Measurements from ENCODE around the gene RASL12. TPM values are rescaled to one million over a fixed set of nuclear protein-coding genes. Genes with fewer than 3 reads are reported as not detected.
"Not testable (repeated sequence)": the region's sequence is repeated elsewhere in the genome, so short reads cannot be mapped to it uniquely, and the experiment has no call there.

Gene RASL12
- total and polyA plus RNA-seq, 2 experiments from 2014 or later, result 4.6 to 6.4 TPM

- H3K36me3 ChIP-seq (replicated peaks; ENCODE audit: insufficient read depth, low read depth), result no peaks in the 10 kb centered on the region
- H4K20me1 ChIP-seq (ENCODE audit: insufficient read depth, poor library complexity, severe bottlenecking), result no peaks in the 10 kb centered on the region
- peaks cover 9% of the 10 kb centered on the region for H3K4me1 ChIP-seq (ENCODE audit: insufficient read depth)
- H3K27me3 ChIP-seq, result no peaks in the 10 kb centered on the region
- no peak overlapping the region for H2AFZ ChIP-seq
- no peak for TF ChIP-seq EZH2 (IDR thresholded peaks at IDR 0.05; ENCODE audit: borderline replicate concordance)
- no peak for TF ChIP-seq EZH2phosphoT487 (IDR thresholded peaks at IDR 0.05; ENCODE audit: low read depth, severe bottlenecking, unreplicated experiment)
- TF ChIP-seq, protein P1, sequence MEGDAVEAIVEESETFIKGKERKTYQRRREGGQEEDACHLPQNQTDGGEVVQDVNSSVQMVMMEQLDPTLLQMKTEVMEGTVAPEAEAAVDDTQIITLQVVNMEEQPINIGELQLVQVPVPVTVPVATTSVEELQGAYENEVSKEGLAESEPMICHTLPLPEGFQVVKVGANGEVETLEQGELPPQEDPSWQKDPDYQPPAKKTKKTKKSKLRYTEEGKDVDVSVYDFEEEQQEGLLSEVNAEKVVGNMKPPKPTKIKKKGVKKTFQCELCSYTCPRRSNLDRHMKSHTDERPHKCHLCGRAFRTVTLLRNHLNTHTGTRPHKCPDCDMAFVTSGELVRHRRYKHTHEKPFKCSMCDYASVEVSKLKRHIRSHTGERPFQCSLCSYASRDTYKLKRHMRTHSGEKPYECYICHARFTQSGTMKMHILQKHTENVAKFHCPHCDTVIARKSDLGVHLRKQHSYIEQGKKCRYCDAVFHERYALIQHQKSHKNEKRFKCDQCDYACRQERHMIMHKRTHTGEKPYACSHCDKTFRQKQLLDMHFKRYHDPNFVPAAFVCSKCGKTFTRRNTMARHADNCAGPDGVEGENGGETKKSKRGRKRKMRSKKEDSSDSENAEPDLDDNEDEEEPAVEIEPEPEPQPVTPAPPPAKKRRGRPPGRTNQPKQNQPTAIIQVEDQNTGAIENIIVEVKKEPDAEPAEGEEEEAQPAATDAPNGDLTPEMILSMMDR (IDR thresholded peaks at IDR 0.05; ENCODE audit: poor library complexity), result no peak
- DNase-seq (ENCODE audit: low spot score), result no peak
- H3K9me2 ChIP-seq (replicated peaks; ENCODE audit: insufficient read depth), result no peaks in the 10 kb centered on the region
- no peaks in the 10 kb centered on the region for H3K9me3 ChIP-seq (ENCODE audit: low read depth)
- H3K4me2 ChIP-seq, result peak overlapping the region; percentile 95
- H3K27ac ChIP-seq, result no peak overlapping the region
- peaks cover 24% of the 10 kb centered on the region for H3K79me2 ChIP-seq
- no peak overlapping the region for H3K4me3 ChIP-seq
- 97% methylated on average over 1 of the region's 1 CpG for WGBS (ENCODE audit: low lambda C conversion rate, missing lambda C conversion rate)
Measured at GRCh38 chr15:65027593-65027992, 40.2 kb downstream of the RASL12 start.

DNA sequence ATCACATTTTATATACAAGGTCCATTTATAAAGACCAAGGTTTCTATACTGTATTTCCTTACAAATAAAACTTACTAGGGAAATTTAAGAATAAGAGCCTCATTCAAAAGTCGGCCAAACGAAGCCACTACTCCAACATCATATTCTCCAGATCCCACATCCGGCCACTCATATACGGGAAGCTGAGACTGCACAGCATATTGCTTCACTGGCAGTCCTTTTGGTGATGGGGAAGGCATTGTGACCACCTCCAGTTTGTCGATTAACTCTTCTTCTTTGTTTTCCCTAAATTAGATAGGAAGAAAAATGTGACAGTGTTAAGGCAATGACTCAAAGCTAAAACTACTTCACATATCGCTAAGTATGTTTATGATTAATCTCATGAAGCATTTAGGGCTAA is 41.0 kb downstream of the RASL12 start:
- peaks cover 9% of the 10 kb centered on the region for H3K4me1 ChIP-seq (ENCODE audit: insufficient read depth)
- no peak overlapping the region for H3K4me2 ChIP-seq
- H3K79me2 ChIP-seq, result peaks cover 24% of the 10 kb centered on the region
- H3K36me3 ChIP-seq (replicated peaks; ENCODE audit: insufficient read depth, low read depth), result no peaks in the 10 kb centered on the region
- H2AFZ ChIP-seq, result no peak overlapping the region
- no peaks in the 10 kb centered on the region for H3K9me2 ChIP-seq (replicated peaks; ENCODE audit: insufficient read depth)
- no peaks in the 10 kb centered on the region for H3K9me3 ChIP-seq (ENCODE audit: low read depth)
- WGBS (ENCODE audit: low lambda C conversion rate, missing lambda C conversion rate), result 93% methylated on average over 6 of the region's 6 CpGs
- no peaks in the 10 kb centered on the region for H4K20me1 ChIP-seq (ENCODE audit: insufficient read depth, poor library complexity, severe bottlenecking)
- H3K27me3 ChIP-seq, result no peaks in the 10 kb centered on the region
- TF ChIP-seq EZH2phosphoT487 (IDR thresholded peaks at IDR 0.05; ENCODE audit: low read depth, severe bottlenecking, unreplicated experiment), result no peak
- no peak for TF ChIP-seq EZH2 (IDR thresholded peaks at IDR 0.05; ENCODE audit: borderline replicate concordance)
- TF ChIP-seq, protein P1 (IDR thresholded peaks at IDR 0.05; ENCODE audit: poor library complexity), result no peak
- no peak overlapping the region for H3K27ac ChIP-seq
- no peak overlapping the region for H3K4me3 ChIP-seq
- no peak for DNase-seq (ENCODE audit: low spot score)

DNA sequence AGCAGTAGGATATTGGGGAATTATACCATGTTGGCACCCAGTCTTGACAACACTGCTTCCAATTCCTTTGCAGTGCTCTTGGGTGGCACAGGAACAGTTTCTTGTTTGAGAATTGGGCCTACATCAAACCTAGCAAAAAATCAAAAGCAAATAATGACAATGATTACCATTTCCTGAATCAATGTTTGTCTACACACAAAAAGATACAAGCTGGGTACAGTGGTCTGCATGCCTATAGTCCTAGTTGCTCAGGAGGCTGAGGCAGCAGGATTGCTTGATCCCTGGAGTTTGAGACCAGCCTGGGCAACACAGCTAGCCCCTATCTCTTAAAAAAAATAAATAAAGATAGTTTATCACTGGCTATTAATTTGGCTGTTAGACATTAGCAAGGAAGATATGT is 46.3 kb downstream of the RASL12 start:
- no peaks in the 10 kb centered on the region for H3K36me3 ChIP-seq (replicated peaks; ENCODE audit: insufficient read depth, low read depth)
- H3K27me3 ChIP-seq, result no peaks in the 10 kb centered on the region
- H3K4me3 ChIP-seq, result no peak overlapping the region
- H4K20me1 ChIP-seq (ENCODE audit: insufficient read depth, poor library complexity, severe bottlenecking), result no peaks in the 10 kb centered on the region
- no peak overlapping the region for H3K4me2 ChIP-seq
- no peaks in the 10 kb centered on the region for H3K9me2 ChIP-seq (replicated peaks; ENCODE audit: insufficient read depth)
- no peak for DNase-seq (ENCODE audit: low spot score)
- peaks cover 3% of the 10 kb centered on the region for H3K79me2 ChIP-seq
- no peak overlapping the region for H3K27ac ChIP-seq
- TF ChIP-seq EZH2phosphoT487 (IDR thresholded peaks at IDR 0.05; ENCODE audit: low read depth, severe bottlenecking, unreplicated experiment) (no peak), EZH2 (IDR thresholded peaks at IDR 0.05; ENCODE audit: borderline replicate concordance) (no peak)
- TF ChIP-seq, protein P1 (IDR thresholded peaks at IDR 0.05; ENCODE audit: poor library complexity), result no peak
- no peak overlapping the region for H2AFZ ChIP-seq
- H3K4me1 ChIP-seq (ENCODE audit: insufficient read depth), result no peaks in the 10 kb centered on the region
- H3K9me3 ChIP-seq (ENCODE audit: low read depth), result no peaks in the 10 kb centered on the region

- H3K27me3 ChIP-seq, result no peaks in the 10 kb centered on the region
- H4K20me1 ChIP-seq (ENCODE audit: insufficient read depth, poor library complexity, severe bottlenecking), result no peaks in the 10 kb centered on the region
- no peaks in the 10 kb centered on the region for H3K9me3 ChIP-seq (ENCODE audit: low read depth)
- DNase-seq (ENCODE audit: low spot score), result no peak
- no peak overlapping the region for H3K27ac ChIP-seq
- TF ChIP-seq EZH2 (IDR thresholded peaks at IDR 0.05; ENCODE audit: borderline replicate concordance), result no peak
- no peak for TF ChIP-seq EZH2phosphoT487 (IDR thresholded peaks at IDR 0.05; ENCODE audit: low read depth, severe bottlenecking, unreplicated experiment)
- TF ChIP-seq, protein P1 (IDR thresholded peaks at IDR 0.05; ENCODE audit: poor library complexity), result no peak
- no peaks in the 10 kb centered on the region for H3K4me1 ChIP-seq (ENCODE audit: insufficient read depth)
- no peaks in the 10 kb centered on the region for H3K79me2 ChIP-seq
- H3K4me3 ChIP-seq, result no peak overlapping the region
- no peaks in the 10 kb centered on the region for H3K9me2 ChIP-seq (replicated peaks; ENCODE audit: insufficient read depth)
- no peaks in the 10 kb centered on the region for H3K36me3 ChIP-seq (replicated peaks; ENCODE audit: insufficient read depth, low read depth)
- H2AFZ ChIP-seq, result no peak overlapping the region
- no peak overlapping the region for H3K4me2 ChIP-seq
- WGBS (ENCODE audit: low lambda C conversion rate, missing lambda C conversion rate), result 90% methylated on average over 1 of the region's 1 CpG
Measured at GRCh38 chr15:65020419-65020818, 47.4 kb downstream of the RASL12 start.

GRCh38 chr15:65011198-65011597 is 56.6 kb downstream of the RASL12 start:
- H4K20me1 ChIP-seq (ENCODE audit: insufficient read depth, poor library complexity, severe bottlenecking); H3K36me3 ChIP-seq (replicated peaks; ENCODE audit: insufficient read depth, low read depth); H3K9me2 ChIP-seq (replicated peaks; ENCODE audit: insufficient read depth); H3K27ac ChIP-seq; DNase-seq (ENCODE audit: low spot score); H2AFZ ChIP-seq; H3K9me3 ChIP-seq (ENCODE audit: low read depth); H3K4me1 ChIP-seq (ENCODE audit: insufficient read depth); H3K4me3 ChIP-seq; H3K27me3 ChIP-seq; H3K79me2 ChIP-seq; H3K4me2 ChIP-seq: not testable (repeated sequence)
- WGBS (ENCODE audit: low lambda C conversion rate, missing lambda C conversion rate), result 77% methylated on average over 4 of the region's 4 CpGs
